Activated T-helper 17 cell treated with anti-CD3 and anti-CD28 coated beads, Interleukin-2, amount 50 U/mL, for 72 hours (primary cell): Measurements from ENCODE around the gene IL2RG. TPM values are rescaled to one million over a fixed set of nuclear protein-coding genes. Genes with fewer than 3 reads are reported as not detected.

ENCODE experiments used
- ATAC-seq: fragments of 150-1000 bp; cut with Tn5 transposase; replicated peaks from 2 replicates; pipeline ENCODE4 v1.10.0; 2021; ENCODE audit warnings: mild to moderate bottlenecking, moderate library complexity
- H3K27ac Mint-ChIP-seq: one replicate; pipeline ENCODE4 v1.8.0; 2022; ENCODE audit warnings: mixed read lengths
- H3K27me3 Mint-ChIP-seq: one replicate; pipeline ENCODE4 v1.8.0; 2022; ENCODE audit warnings: mixed read lengths
- H3K36me3 Mint-ChIP-seq: one replicate; pipeline ENCODE4 v1.8.0; 2022; ENCODE audit warnings: low read depth, mild to moderate bottlenecking, mixed read lengths
- H3K4me1 Mint-ChIP-seq: one replicate; pipeline ENCODE4 v1.8.0; 2022; ENCODE audit warnings: mixed read lengths
- H3K4me3 Mint-ChIP-seq: one replicate; pipeline ENCODE4 v1.8.0; 2022; ENCODE audit warnings: mild to moderate bottlenecking, mixed read lengths
- H3K9me3 Mint-ChIP-seq: one replicate; pipeline ENCODE4 v1.8.0; 2022; ENCODE audit warnings: mixed read lengths
- total RNA-seq, 2 donors: library from RNA; stranded (reverse); gene quantifications; one replicate each; pipeline ENCODE4 v1.2.3, GENCODE V29; 2022

Gene IL2RG
- total RNA-seq, 2 donors from 2014 or later, result 317 to 698 TPM

DNA sequence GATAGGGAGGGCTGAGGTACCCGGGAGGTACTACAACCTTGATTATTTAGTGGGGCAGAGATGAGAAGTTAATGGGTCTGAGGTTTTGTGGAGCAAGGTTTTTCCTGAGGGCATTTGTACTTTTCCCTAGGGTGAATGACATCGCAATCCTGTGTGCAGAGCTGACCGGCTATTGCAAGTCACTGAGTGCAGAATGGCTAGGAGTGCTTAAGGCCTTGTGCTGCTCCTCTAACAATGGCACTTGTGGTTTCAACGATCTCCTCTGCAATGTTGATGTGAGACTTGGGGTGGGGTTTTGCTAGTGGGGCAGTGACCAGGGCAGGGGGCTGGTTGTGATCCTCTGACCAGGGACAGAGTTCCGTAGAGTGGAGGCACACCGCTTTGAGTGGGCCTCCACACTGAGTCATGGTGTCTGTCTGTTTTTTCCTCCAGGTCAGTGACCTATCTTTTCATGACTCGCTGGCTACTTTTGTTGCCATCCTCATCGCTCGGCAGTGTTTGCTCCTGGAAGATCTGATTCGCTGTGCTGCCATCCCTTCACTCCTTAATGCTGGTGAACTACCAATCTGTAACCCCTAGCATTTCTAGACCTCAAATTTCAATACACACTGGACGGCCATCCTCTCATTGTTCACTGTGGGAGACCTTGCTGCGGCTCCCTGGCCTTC is 16.9 kb upstream of the IL2RG start:
- Mint-ChIP-seq H3K4me3 (peak overlapping the region; percentile 75), H3K27ac (peak overlapping the region; percentile 78), H3K4me1 (peaks cover 28% of the 10 kb centered on the region), H3K27me3 (no peaks in the 10 kb centered on the region), H3K36me3 (peaks cover 98% of the 10 kb centered on the region), H3K9me3 (no peaks in the 10 kb centered on the region)
- ATAC-seq, result peak; percentile 52

DNA sequence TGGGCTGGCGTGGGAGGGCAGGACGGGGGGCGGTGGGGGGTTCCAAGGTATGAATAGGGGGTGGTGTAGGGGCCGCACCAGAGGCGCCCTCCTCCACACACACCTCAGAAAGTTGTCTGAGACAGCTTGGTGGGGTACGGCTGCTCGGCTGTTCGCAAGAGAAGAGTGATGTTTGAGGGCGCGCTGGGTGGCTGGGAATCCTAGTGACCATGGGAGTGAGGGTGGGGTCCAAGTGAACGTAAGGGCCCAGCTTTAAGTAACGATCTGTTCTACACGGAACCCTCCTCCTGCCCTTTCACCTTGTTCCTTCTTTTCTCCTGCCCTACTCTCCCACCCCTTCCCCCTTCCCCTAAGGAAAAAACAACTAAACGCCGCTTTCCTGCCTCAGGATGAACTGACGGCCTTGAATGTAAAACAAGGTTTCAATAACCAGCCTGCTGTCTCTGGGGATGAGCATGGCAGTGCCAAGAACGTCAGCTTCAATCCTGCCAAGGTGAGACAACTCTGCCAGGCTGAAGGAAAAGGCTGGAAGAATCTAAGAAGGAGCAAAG is 7.7 kb upstream of the IL2RG start:
- H3K4me3 Mint-ChIP-seq, result peak overlapping the region; percentile 75
- ATAC-seq, result peak; percentile 23
- H3K4me1 Mint-ChIP-seq, result peaks cover 10% of the 10 kb centered on the region
- peak overlapping the region; percentile 78 for H3K27ac Mint-ChIP-seq
- H3K9me3 Mint-ChIP-seq, result no peaks in the 10 kb centered on the region
- no peaks in the 10 kb centered on the region for H3K27me3 Mint-ChIP-seq
- H3K36me3 Mint-ChIP-seq, result peaks cover 52% of the 10 kb centered on the region

GRCh38 chrX:71118032-71118984 is 6.9 kb upstream of the IL2RG start, which contains the start of gene MED12:
MED12 (plus strand) TSS chrX:71118596; CDS start chrX:71118755, 159 bp downstream.
- Mint-ChIP-seq H3K4me3 (peak within 1 kb of the TSS; percentile 75), H3K36me3 (peaks cover 44% of the 10 kb centered on the region), H3K27me3 (no peaks in the 10 kb centered on the region), H3K4me1 (peaks cover 13% of the 10 kb centered on the region), H3K9me3 (no peaks in the 10 kb centered on the region), H3K27ac (peak within 1 kb of the TSS; percentile 78)
- peak; percentile 97 for ATAC-seq

DNA sequence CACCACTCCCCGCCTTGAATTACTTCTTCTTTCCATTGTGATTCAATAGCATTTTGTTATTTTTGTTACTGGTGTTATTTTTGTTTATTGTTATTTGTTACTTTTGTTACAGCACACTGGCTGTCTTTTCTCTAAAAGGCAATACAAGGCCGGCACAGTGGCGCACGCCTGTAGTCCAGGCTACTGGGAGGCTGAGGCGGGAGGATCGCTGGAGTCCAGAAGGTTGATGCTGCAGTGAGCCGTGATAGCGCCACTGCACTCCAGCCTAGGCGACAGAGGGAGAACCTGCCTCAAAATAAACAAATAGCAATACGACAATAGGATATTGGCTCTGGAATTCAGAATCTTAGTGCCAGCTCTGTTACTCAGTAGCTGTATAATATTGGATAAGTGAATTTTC is 6.0 kb upstream of the IL2RG start:
- Mint-ChIP-seq H3K27ac (no peak overlapping the region), H3K9me3 (no peaks in the 10 kb centered on the region), H3K27me3 (no peaks in the 10 kb centered on the region), H3K36me3 (peaks cover 35% of the 10 kb centered on the region), H3K4me1 (peaks cover 9% of the 10 kb centered on the region), H3K4me3 (peak overlapping the region; percentile 75)
- no peak for ATAC-seq

DNA sequence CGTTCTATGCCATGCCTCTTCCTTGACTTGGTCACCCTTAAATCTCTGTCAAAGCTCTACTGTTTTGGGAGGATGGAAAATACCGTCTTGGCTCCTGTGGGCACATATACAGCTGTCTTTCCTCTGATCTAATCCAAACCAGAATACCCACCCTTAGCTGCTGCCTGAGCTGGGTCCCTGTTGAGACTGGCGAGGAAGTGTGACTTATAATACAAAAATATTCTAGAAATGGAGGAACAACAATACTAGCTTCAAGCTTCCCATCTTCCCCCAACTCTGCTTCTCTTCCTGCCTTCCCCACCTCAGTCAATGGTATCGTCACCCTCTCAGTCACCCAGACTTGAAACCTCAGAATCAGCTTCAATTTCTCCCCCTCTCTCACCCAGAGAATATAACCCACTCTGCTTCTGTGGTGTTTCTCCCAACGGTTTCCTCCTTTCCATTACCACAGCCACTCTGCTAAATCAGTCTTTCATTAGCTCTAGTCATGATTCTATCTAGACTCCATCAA is 599 bp upstream of the IL2RG start:
- peak; percentile 73 for ATAC-seq
- Mint-ChIP-seq H3K27me3 (no peaks in the 10 kb centered on the region), H3K36me3 (peaks cover 50% of the 10 kb centered on the region), H3K27ac (peak overlapping the region; percentile 96), H3K4me3 (peak overlapping the region; percentile 99), H3K4me1 (peaks cover 13% of the 10 kb centered on the region), H3K9me3 (no peaks in the 10 kb centered on the region)

DNA sequence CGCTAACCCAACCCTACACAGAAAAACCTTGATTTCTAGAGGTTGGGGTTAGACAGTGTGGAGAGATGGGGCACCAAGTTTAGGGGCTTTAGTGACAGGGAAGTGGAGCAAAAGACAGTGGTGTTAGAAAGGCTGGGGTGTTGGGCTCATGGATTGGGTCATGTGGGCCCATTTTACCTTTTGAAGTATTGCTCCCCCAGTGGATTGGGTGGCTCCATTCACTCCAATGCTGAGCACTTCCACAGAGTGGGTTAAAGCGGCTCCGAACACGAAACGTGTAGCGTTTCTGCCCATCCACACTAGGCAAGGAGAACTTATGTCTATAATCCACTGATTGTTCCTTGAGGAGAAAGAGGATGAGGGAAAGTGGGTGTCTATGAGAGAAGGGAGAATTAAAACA is 2.3 kb downstream of the IL2RG start:
- no peaks in the 10 kb centered on the region for H3K9me3 Mint-ChIP-seq
- peak overlapping the region; percentile 99 for H3K4me3 Mint-ChIP-seq
- H3K4me1 Mint-ChIP-seq, result peaks cover 24% of the 10 kb centered on the region
- peak overlapping the region; percentile 96 for H3K27ac Mint-ChIP-seq
- no peak for ATAC-seq
- peaks cover 76% of the 10 kb centered on the region for H3K36me3 Mint-ChIP-seq
- H3K27me3 Mint-ChIP-seq, result no peaks in the 10 kb centered on the region

GRCh38 chrX:71107762-71108360 is 3.5 kb downstream of the IL2RG start:
- Mint-ChIP-seq H3K4me3 (peak overlapping the region; percentile 99), H3K27ac (peak overlapping the region; percentile 96), H3K9me3 (no peaks in the 10 kb centered on the region), H3K27me3 (no peaks in the 10 kb centered on the region), H3K4me1 (peaks cover 20% of the 10 kb centered on the region), H3K36me3 (peaks cover 80% of the 10 kb centered on the region)
- ATAC-seq, result no peak

DNA sequence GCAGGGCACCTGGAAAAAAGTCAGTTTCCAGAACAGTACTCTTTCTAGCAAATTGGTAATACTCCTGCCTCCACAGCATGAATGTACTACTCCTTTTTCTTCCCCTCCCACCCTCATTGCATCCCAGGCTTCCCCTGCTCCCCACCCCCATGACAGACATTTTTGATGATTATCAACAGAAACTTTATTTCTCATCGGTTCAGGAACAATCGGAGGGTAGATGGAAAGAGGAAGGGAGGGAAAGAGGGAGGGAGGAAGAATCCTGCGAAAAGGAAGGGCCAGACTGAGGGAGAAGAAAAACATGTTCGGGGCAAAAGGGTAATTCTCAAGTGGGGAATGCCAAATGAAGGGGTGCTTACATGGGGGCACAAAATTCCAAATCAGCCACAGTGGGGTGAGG is 4.1 kb downstream of the IL2RG start:
- Mint-ChIP-seq H3K9me3 (no peaks in the 10 kb centered on the region), H3K36me3 (peaks cover 80% of the 10 kb centered on the region), H3K4me3 (peak overlapping the region; percentile 99), H3K27me3 (no peaks in the 10 kb centered on the region), H3K27ac (peak overlapping the region; percentile 96), H3K4me1 (peaks cover 20% of the 10 kb centered on the region)
- no peak for ATAC-seq

GRCh38 chrX:71106427-71106826 is 5.0 kb downstream of the IL2RG start, which contains the start of gene CXorf65:
CXorf65 (minus strand) TSS chrX:71106740; CDS start chrX:71106556, 184 bp downstream.
- Mint-ChIP-seq H3K9me3 (no peaks in the 10 kb centered on the region), H3K27me3 (no peaks in the 10 kb centered on the region), H3K4me1 (peaks cover 20% of the 10 kb centered on the region), H3K36me3 (peaks cover 75% of the 10 kb centered on the region), H3K4me3 (peak within 1 kb of the TSS; percentile 99), H3K27ac (peak within 1 kb of the TSS; percentile 96)
- ATAC-seq, result peak; percentile 76

- peak overlapping the region; percentile 99 for H3K4me3 Mint-ChIP-seq
- H3K27me3 Mint-ChIP-seq, result no peaks in the 10 kb centered on the region
- no peaks in the 10 kb centered on the region for H3K9me3 Mint-ChIP-seq
- peak overlapping the region; percentile 96 for H3K27ac Mint-ChIP-seq
- no peak for ATAC-seq
- peaks cover 75% of the 10 kb centered on the region for H3K36me3 Mint-ChIP-seq
- H3K4me1 Mint-ChIP-seq, result peaks cover 20% of the 10 kb centered on the region
Measured at GRCh38 chrX:71105628-71106027, 5.7 kb downstream of the IL2RG start.

- peaks cover 21% of the 10 kb centered on the region for H3K4me1 Mint-ChIP-seq
- H3K27me3 Mint-ChIP-seq, result no peaks in the 10 kb centered on the region
- peak; percentile 25 for ATAC-seq
- H3K27ac Mint-ChIP-seq, result peak overlapping the region; percentile 81
- peak overlapping the region; percentile 99 for H3K4me3 Mint-ChIP-seq
- no peaks in the 10 kb centered on the region for H3K9me3 Mint-ChIP-seq
- H3K36me3 Mint-ChIP-seq, result peaks cover 55% of the 10 kb centered on the region
Measured at GRCh38 chrX:71103110-71103983, 8.0 kb downstream of the IL2RG start.

DNA sequence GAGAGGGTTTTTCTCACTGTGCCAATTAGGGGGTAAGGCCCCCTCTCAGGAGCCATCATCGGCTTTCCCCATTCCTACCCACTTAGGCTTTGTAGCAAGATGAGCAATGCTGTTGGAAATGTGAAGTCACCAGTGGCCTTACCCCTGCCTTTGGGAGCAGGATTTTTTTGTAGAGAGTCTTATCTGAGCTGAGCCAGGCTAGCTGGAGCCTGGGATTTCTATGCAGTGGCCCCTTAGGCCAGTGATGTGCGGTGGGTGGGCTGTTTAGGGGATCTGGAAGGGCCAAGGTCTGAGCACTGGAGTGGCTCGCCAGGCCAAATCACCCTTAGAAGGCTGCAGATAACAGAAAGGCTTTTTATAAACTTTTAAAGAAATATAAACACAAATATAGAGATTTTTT is 9.1 kb downstream of the IL2RG start:
- H3K4me3 Mint-ChIP-seq, result peak overlapping the region; percentile 99
- no peaks in the 10 kb centered on the region for H3K27me3 Mint-ChIP-seq
- no peaks in the 10 kb centered on the region for H3K9me3 Mint-ChIP-seq
- H3K27ac Mint-ChIP-seq, result peak overlapping the region; percentile 81
- H3K36me3 Mint-ChIP-seq, result peaks cover 44% of the 10 kb centered on the region
- H3K4me1 Mint-ChIP-seq, result peaks cover 20% of the 10 kb centered on the region
- no peak for ATAC-seq
